GM12875 (cell line): ENCODE data around the gene SWAP70.

Experiments used
- H3K4me3 ChIP-seq: one replicate; pipeline ENCODE4 v1.5.1; 2011; ENCODE audit warnings: low read depth, low read length, control low read depth
- TF ChIP-seq, protein P1 (sequence below): IDR thresholded peaks from 2 replicates; pipeline ENCODE4 v1.5.1; 2011; ENCODE audit warnings: low read depth, mild to moderate bottlenecking, control low read depth, inconsistent platforms, low read length, moderate library complexity, borderline replicate concordance; ENCODE audit not compliant: insufficient read depth

Gene SWAP70

GRCh38 chr11:9639099-9639498 is 24.8 kb upstream of the SWAP70 start:
- H3K4me3 ChIP-seq: no peak overlapping the region
- TF ChIP-seq, protein P1, sequence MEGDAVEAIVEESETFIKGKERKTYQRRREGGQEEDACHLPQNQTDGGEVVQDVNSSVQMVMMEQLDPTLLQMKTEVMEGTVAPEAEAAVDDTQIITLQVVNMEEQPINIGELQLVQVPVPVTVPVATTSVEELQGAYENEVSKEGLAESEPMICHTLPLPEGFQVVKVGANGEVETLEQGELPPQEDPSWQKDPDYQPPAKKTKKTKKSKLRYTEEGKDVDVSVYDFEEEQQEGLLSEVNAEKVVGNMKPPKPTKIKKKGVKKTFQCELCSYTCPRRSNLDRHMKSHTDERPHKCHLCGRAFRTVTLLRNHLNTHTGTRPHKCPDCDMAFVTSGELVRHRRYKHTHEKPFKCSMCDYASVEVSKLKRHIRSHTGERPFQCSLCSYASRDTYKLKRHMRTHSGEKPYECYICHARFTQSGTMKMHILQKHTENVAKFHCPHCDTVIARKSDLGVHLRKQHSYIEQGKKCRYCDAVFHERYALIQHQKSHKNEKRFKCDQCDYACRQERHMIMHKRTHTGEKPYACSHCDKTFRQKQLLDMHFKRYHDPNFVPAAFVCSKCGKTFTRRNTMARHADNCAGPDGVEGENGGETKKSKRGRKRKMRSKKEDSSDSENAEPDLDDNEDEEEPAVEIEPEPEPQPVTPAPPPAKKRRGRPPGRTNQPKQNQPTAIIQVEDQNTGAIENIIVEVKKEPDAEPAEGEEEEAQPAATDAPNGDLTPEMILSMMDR: no peak

DNA sequence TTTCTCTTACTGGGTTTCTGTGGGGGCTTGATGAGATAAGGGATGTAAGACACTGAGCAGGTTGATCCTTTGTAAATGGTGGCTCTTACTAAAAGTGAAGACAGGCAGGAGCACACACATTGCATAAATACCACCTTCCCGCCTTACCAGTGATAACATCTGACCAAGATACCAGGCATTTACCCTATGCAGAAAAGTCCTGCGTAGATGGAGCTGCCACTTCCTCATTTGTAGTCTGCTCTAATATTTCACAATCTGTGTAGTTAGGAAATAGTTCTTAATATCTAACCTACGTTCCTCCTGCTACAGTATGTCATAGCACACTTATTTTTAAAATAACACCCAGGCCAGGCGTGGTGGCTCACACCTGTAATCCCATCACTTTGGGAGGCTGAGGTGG is 23.9 kb upstream of the SWAP70 start:
- no peak overlapping the region for H3K4me3 ChIP-seq
- TF ChIP-seq, protein P1: no peak

- TF ChIP-seq, protein P1: no peak
- H3K4me3 ChIP-seq: no peak overlapping the region
Observed at GRCh38 chr11:9642894-9643293, 21.0 kb upstream of the SWAP70 start.

- TF ChIP-seq, protein P1: no peak
- no peak overlapping the region for H3K4me3 ChIP-seq
Observed at GRCh38 chr11:9643751-9644150, 20.1 kb upstream of the SWAP70 start.

DNA sequence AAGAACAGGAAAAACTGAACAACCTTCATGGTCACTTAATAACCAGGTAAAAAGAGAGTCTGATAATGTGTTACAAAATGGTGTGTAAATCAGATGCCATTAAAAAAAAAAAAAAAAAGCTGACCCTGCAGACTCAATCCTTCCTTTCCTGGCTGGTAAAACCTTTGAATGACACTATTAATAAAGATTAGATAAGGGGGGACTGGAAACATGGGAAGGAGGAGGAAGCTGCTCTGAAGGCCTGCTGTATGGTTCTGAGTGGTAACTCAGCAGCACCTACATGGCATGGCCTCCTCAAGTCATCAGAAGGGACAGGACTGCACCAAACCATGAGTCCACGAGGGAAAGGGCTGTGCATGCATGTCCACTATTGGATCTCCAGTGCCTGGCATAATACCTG is 18.0 kb upstream of the SWAP70 start:
- TF ChIP-seq, protein P1: no peak

DNA sequence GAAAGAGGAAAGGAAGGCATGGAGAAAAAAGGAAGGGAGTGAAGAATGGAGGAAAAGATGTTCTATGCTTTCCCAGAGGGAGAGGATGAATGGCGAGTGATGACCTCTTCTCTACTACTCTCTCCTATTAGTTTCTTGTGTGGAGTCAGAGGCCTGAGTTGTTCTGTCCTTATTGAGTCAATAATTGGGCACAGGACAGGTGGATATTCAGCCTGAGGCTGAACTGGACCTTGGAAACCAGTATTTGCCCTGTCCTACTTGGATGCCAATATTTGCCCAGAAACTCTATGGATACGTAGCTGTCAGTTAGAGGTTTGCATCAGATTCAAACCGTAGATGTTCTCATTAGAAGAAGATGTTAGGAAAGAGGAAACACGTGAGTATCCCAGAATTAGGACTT is 17.6 kb upstream of the SWAP70 start:
- H3K4me3 ChIP-seq: no peak overlapping the region
- TF ChIP-seq, protein P1: no peak

More for the DNA sequence above, 18.0 kb upstream of the SWAP70 start:
- no peak overlapping the region for H3K4me3 ChIP-seq

DNA sequence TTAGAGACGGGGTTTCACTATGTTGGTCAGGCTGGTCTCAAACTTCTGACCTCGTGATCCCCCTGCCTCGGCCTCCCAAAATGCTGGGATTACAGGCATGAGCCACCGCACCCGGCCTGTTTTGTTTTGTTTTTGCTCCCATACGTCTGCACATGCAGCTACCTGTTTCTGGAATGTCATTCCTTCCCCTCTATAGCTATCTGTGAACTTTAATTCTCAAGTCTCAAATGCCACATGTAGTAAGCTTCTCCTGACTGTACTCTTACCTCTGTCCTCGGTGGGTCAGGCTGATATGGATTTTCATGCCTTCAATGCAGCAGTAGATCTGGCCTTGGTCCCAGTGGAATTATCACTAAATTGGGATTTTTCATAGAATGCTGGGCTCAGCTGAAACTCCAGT is 12.4 kb upstream of the SWAP70 start:
- TF ChIP-seq, protein P1: no peak

More for the DNA sequence above, 12.4 kb upstream of the SWAP70 start:
- H3K4me3 ChIP-seq: no peak overlapping the region
